ENCODE data around the gene ZC3H4.

- TF ChIP-seq CTCF (conservative IDR thresholded peaks at IDR 0.05) (no peak), EZH2 (IDR thresholded peaks at IDR 0.05; ENCODE audit: low read depth) (no peak)
Measured at GRCh38 chr19:47044946-47045866, 68.4 kb downstream of the ZC3H4 start.

All from PC-9 (cell line).